HG03521 (cell line): ENCODE measurements around the gene EDARADD.
A peak's percentile ranks its signal among the peaks of the same experiment; 100 is the strongest.

ENCODE experiments used
- ATAC-seq: cut with Tn5 transposase; IDR thresholded peaks from one replicate; pipeline ENCODE4 v1.9.1; 2021; ENCODE audit warnings: mild to moderate bottlenecking, moderate library complexity; ENCODE audit not compliant: unreplicated experiment

The EDARADD gene

GRCh38 chr1:236392182-236392581 is 1.9 kb upstream of the EDARADD start:
- no peak for ATAC-seq

GRCh38 chr1:236394879-236395229 is 768 bp downstream of the EDARADD start:
- no peak for ATAC-seq

- ATAC-seq = peak; percentile 57
Measured at GRCh38 chr1:236395230-236395946, 1.3 kb downstream of the EDARADD start.

GRCh38 chr1:236395947-236396664 is 2.0 kb downstream of the EDARADD start:
- no peak for ATAC-seq

- ATAC-seq = no peak
Measured at GRCh38 chr1:236396665-236397043, 2.6 kb downstream of the EDARADD start.

- ATAC-seq = no peak
Measured at GRCh38 chr1:236397173-236397759, 3.2 kb downstream of the EDARADD start.

- no peak for ATAC-seq
Measured at GRCh38 chr1:236398538-236398937, 4.5 kb downstream of the EDARADD start.

GRCh38 chr1:236400061-236400603 is 6.0 kb downstream of the EDARADD start:
- ATAC-seq = no peak

- ATAC-seq = no peak
Measured at GRCh38 chr1:236401698-236402097, 7.6 kb downstream of the EDARADD start.

- no peak for ATAC-seq
Measured at GRCh38 chr1:236403905-236404696, 10.0 kb downstream of the EDARADD start.

GRCh38 chr1:236407059-236407458 is 13.0 kb downstream of the EDARADD start:
- ATAC-seq = no peak

- no peak for ATAC-seq
Measured at GRCh38 chr1:236413688-236414087, 19.6 kb downstream of the EDARADD start.

GRCh38 chr1:236416165-236416564 is 22.1 kb downstream of the EDARADD start:
- no peak for ATAC-seq

- no peak for ATAC-seq
Measured at GRCh38 chr1:236417336-236417735, 23.2 kb downstream of the EDARADD start.

- no peak for ATAC-seq
Measured at GRCh38 chr1:236419502-236419901, 25.4 kb downstream of the EDARADD start.

- ATAC-seq = no peak
Measured at GRCh38 chr1:236421022-236421421, 26.9 kb downstream of the EDARADD start.

- ATAC-seq = no peak
Measured at GRCh38 chr1:236421850-236422516, 27.9 kb downstream of the EDARADD start.

- no peak for ATAC-seq
Measured at GRCh38 chr1:236422517-236422876, 28.4 kb downstream of the EDARADD start.

- peak; percentile 93 for ATAC-seq
Measured at GRCh38 chr1:236425031-236425663, 31.1 kb downstream of the EDARADD start.

GRCh38 chr1:236426215-236426614 is 32.1 kb downstream of the EDARADD start:
- no peak for ATAC-seq
